ENCODE data around the gene RPL6. TPM values are rescaled to one million over a fixed set of nuclear protein-coding genes. Genes with fewer than 3 reads are reported as not detected.
"Not testable (repeated sequence)": the region's sequence is repeated elsewhere in the genome, so short reads cannot be mapped to it uniquely, and the experiment has no call there.

Gene RPL6
- total and polyA plus RNA-seq, 10 of the 15 experiments (the other 5 are each of a cell fraction or from before 2014, with no cell fraction given): 801 to 3,690 (median 2,265) TPM

GRCh38 chr12:112418608-112419296, 9.3 kb upstream of the RPL6 start, which contains the start of gene PTPN11 (continued):
- TF ChIP-seq ZBTB40 (IDR thresholded peaks at IDR 0.05; ENCODE audit: borderline replicate concordance): 0 out of 2 replicates have a peak, but pooled peaks have one; percentile 64

- 2% methylated on average over 18 of the region's 18 CpGs for WGBS (ENCODE audit: insufficient coverage, insufficient replicate concordance, low lambda C conversion rate, missing lambda C conversion rate)
Measured at GRCh38 chr12:112418273-112418607, 8.8 kb upstream of the RPL6 start.

GRCh38 chr12:112415457-112415856, 6.1 kb upstream of the RPL6 start:
- H2AFZ ChIP-seq (ENCODE audit: control insufficient read depth, low read depth, low read length); BruUV-seq (replicated peaks); FAIRE-seq; ATAC-seq; H3K4me1 ChIP-seq (ENCODE audit: control insufficient read depth, insufficient read depth, low read length); H4K20me1 ChIP-seq (ENCODE audit: control insufficient read depth, insufficient read depth); POLR2A ChIA-PET; H3K9me3 ChIP-seq (replicated peaks; ENCODE audit: control insufficient read depth, insufficient read depth, low read length); in situ Hi-C loops (cut with MboI); H3K27me3 ChIP-seq (replicated peaks in 1 of 2; ENCODE audit: control insufficient read depth in 2 of 2, insufficient read depth in 2 of 2, low read length in 1 of 2); H3K27ac ChIP-seq (ENCODE audit: control insufficient read depth, insufficient read depth); H3K9ac ChIP-seq (ENCODE audit: control insufficient read depth, insufficient read depth, low read length); H3K4me2 ChIP-seq (ENCODE audit: control insufficient read depth, insufficient read depth); H3K36me3 ChIP-seq (ENCODE audit: control insufficient read depth in 2 of 2, insufficient read depth in 2 of 2, low read length in 1 of 2); DNase-seq (ENCODE audit: low read depth, low spot score); intact Hi-C loops (cut with micrococcal nuclease; ENCODE audit: unreplicated experiment); SMC1A ChIA-PET (ENCODE audit: uncharacterized antibody, unreplicated experiment); H3K4me3 ChIP-seq: not testable (repeated sequence)
- ChIA-PET CTCF (interaction anchor here (0.7 kb wide), 1 partner anchor 283 kb away, joined by 3 read pairs; no protein-coding TSS in a partner anchor), RAD21 (ENCODE audit: unreplicated experiment) (interaction anchor here (0.7 kb wide), 1 partner anchor 23 kb away, joined by 3 read pairs; no protein-coding TSS in a partner anchor)
- peaks cover 22% of the 10 kb centered on the region for H3K79me2 ChIP-seq (ENCODE audit: control insufficient read depth, insufficient read depth, low read length)
- 95% methylated on average over 4 of the region's 4 CpGs for WGBS (ENCODE audit: insufficient coverage, insufficient replicate concordance, low lambda C conversion rate, missing lambda C conversion rate)

More at GRCh38 chr12:112418273-112418607, 8.8 kb upstream of the RPL6 start:
- Histone ChIP-seq H3K4me3 (peak overlapping the region; percentile 97), H3K4me1 (ENCODE audit: control insufficient read depth, insufficient read depth, low read length) (peaks cover 9% of the 10 kb centered on the region), H2AFZ (ENCODE audit: control insufficient read depth, low read depth, low read length) (peak overlapping the region; percentile 68), H3K36me3 (ENCODE audit: control insufficient read depth in 2 of 2, insufficient read depth in 2 of 2, low read length in 1 of 2) (peaks cover 0 to 2% of the 10 kb centered on the region in 2 experiments; a peak in 1 of 4 replicates), H3K9ac (ENCODE audit: control insufficient read depth, insufficient read depth, low read length) (peak overlapping the region; percentile 83), H3K27me3 (replicated peaks in 1 of 2; ENCODE audit: control insufficient read depth in 2 of 2, insufficient read depth in 2 of 2, low read length in 1 of 2) (no peaks in the 10 kb centered on the region), H4K20me1 (ENCODE audit: control insufficient read depth, insufficient read depth) (0 out of 2 replicates have a peak, but pooled peaks cover 2% of the 10 kb centered on the region), H3K4me2 (ENCODE audit: control insufficient read depth, insufficient read depth) (0 out of 2 replicates have a peak overlapping the region, but pooled peaks have one; percentile 57), H3K9me3 (replicated peaks; ENCODE audit: control insufficient read depth, insufficient read depth, low read length) (no peaks in the 10 kb centered on the region), H3K27ac (ENCODE audit: control insufficient read depth, insufficient read depth) (peak overlapping the region; percentile 89), H3K79me2 (ENCODE audit: control insufficient read depth, insufficient read depth, low read length) (peaks cover 49% of the 10 kb centered on the region)
- FAIRE-seq (no peak), DNase-seq (ENCODE audit: low read depth, low spot score) (no peak), ATAC-seq (no peak; the same call in 1 of the 3 replicates)
- in situ Hi-C loops (cut with MboI): no loop called here
- TF ChIP-seq CHD1 (IDR thresholded peaks at IDR 0.05; ENCODE audit: low read depth, low read length): 0 out of 2 replicates have a peak, but pooled peaks have one; percentile 5
- TF ChIP-seq TCF12 (IDR thresholded peaks at IDR 0.05; ENCODE audit: low read depth, low read length): no peak
- no peak for TF ChIP-seq USF2 (IDR thresholded peaks at IDR 0.05; ENCODE audit: borderline replicate concordance, low read depth, low read length)
- SMC1A ChIA-PET (ENCODE audit: uncharacterized antibody, unreplicated experiment): no interaction called here
- intact Hi-C loops (cut with micrococcal nuclease; ENCODE audit: unreplicated experiment): no loop called here
- RAD21 ChIA-PET (ENCODE audit: unreplicated experiment): no interaction called here
- CTCF ChIA-PET: interaction anchor here (1.0 kb wide), 1 partner anchor 339 kb away, joined by 5 read pairs; no protein-coding TSS in a partner anchor
- TSS peak; percentile 99 for BruUV-seq (replicated peaks)
- POLR2A ChIA-PET: interaction anchor here (0.6 kb wide), 3 partner anchors 101 to 1906 kb away, joined by 4 to 6 read pairs (median 5); no protein-coding TSS in a partner anchor

All from GM12878 (cell line).